WERI-Rb-1 (cell line): Measurements from ENCODE around the gene TMEM204.

Experiments
- DNase-seq: peaks from one replicate; pipeline ENCODE4 v3.0.0-alpha.2; 2020
- H3K27ac ChIP-seq: fragments of 250-450 bp; sonication (Bioruptor Pico); 2 replicates; pipeline ENCODE4 v1.5.1; 2020; ENCODE audit warnings: mild to moderate bottlenecking, moderate library complexity
- H3K27me3 ChIP-seq: fragments of 250-450 bp; sonication (Bioruptor Pico); 2 replicates; pipeline ENCODE4 v1.5.1; 2021; ENCODE audit warnings: mild to moderate bottlenecking, low read depth, moderate library complexity; ENCODE audit not compliant: insufficient read depth, severe bottlenecking
- H3K36me3 ChIP-seq: fragments of 250-450 bp; sonication (Bioruptor Pico); 2 replicates; pipeline ENCODE4 v1.5.1; 2020; ENCODE audit warnings: mild to moderate bottlenecking, moderate library complexity
- H3K4me3 ChIP-seq: 2 replicates; pipeline ENCODE4 v1.5.1; 2011; ENCODE audit warnings: low read depth, mild to moderate bottlenecking, control low read depth, low read length
- H3K9me3 ChIP-seq: fragments of 250-450 bp; sonication (Bioruptor Pico); 2 replicates; pipeline ENCODE4 v1.5.1; 2021; ENCODE audit warnings: mild to moderate bottlenecking, moderate library complexity; ENCODE audit not compliant: severe bottlenecking
- CTCF ChIP-seq: IDR thresholded peaks from 2 replicates; pipeline ENCODE4 v1.5.1; 2011; ENCODE audit warnings: low read depth, mild to moderate bottlenecking, control low read depth, inconsistent platforms, low read length

The TMEM204 gene

DNA sequence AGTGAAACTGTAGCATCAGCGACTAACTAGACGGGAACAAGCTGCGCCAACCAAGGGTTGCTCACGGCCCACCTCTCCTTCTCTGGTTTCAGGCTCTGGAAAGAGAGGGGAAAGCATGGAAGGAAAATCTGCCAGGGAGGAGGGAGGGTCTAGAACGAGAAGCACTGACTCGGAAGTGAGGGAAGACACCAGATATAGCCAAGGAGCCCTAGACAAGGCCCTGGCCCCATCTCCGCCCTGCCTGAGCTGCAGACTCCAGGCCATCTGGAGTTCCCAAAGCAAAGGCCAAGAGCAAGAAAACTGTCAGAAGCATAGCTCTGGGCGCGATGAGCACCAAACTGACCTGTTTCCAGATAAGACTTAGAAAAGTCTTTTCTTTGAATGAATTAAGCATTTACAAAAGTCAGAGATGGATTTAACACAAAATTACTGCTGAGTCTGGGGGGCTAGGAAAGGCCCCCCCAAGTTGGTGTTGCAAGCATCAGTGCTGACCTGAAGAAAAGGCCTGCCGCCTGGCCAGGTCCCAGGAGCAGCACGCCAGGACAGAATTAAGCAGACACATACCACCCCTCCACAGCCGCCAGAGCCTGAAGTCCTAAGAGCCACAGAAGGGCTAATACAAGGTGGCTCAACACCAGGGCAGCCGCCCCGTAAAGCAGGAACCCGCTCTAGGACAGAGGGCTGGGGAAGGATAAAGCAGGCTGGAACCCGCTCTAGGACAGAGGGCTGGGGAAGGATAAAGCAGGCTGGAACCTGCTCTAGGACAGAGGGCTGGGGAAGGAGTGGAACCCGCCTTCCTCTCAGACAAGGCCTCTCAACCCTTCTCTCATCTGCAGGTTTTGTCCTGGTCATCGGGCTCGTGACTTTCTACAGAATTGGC lies 20.7 kb downstream of the TMEM204 start:
- Histone ChIP-seq H3K9me3 (no peaks in the 10 kb centered on the region), H3K27ac (no peak overlapping the region), H3K4me3 (no peak overlapping the region), H3K36me3 (peaks cover 33% of the 10 kb centered on the region), H3K27me3 (no peaks in the 10 kb centered on the region)
- TF ChIP-seq CTCF: no peak
- DNase-seq: no peak

DNA sequence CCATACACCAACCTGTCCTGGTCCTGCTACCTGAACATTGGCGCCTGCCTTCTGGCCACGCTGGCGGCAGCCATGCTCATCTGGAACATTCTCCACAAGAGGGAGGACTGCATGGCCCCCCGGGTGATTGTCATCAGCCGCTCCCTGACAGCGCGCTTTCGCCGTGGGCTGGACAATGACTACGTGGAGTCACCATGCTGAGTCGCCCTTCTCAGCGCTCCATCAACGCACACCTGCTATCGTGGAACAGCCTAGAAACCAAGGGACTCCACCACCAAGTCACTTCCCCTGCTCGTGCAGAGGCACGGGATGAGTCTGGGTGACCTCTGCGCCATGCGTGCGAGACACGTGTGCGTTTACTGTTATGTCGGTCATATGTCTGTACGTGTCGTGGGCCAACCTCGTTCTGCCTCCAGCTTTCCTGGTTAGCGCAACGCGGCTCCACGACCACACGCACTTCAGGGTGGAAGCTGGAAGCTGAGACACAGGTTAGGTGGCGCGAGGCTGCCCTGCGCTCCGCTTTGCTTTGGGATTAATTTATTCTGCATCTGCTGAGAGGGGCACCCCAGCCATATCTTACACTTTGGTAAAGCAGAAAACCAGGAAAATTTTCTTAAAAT lies 21.5 kb downstream of the TMEM204 start:
- TF ChIP-seq CTCF: no peak
- no peak overlapping the region for H3K4me3 ChIP-seq
- DNase-seq: no peak
- no peaks in the 10 kb centered on the region for H3K27me3 ChIP-seq
- H3K9me3 ChIP-seq: no peaks in the 10 kb centered on the region
- no peak overlapping the region for H3K27ac ChIP-seq
- H3K36me3 ChIP-seq: peaks cover 36% of the 10 kb centered on the region

DNA sequence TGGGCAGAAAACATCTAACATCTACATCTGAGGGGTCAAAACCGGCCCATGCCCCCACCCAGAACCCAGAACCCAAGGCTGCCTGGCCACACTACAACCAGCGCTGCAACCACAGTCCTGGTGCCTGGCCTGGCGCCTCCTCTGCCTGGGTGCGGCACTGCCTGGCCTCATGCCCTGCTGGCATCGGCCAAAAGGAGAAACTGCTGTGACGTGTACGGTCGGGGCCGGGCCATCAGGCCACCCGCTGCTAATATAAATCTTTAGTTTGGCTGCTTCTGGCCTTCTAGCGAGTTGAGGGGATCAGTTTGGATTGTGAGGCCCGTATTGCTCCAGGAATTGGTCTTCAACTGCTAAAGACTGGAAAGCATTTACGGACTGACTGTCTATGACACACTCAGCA lies 22.8 kb downstream of the TMEM204 start:
- no peak for DNase-seq
- H3K36me3 ChIP-seq: peaks cover 50% of the 10 kb centered on the region
- no peaks in the 10 kb centered on the region for H3K27me3 ChIP-seq
- TF ChIP-seq CTCF: 0 out of 2 replicates have a peak, but pooled peaks have one; percentile 3
- no peak overlapping the region for H3K27ac ChIP-seq
- no peaks in the 10 kb centered on the region for H3K9me3 ChIP-seq
- H3K4me3 ChIP-seq: no peak overlapping the region

DNA sequence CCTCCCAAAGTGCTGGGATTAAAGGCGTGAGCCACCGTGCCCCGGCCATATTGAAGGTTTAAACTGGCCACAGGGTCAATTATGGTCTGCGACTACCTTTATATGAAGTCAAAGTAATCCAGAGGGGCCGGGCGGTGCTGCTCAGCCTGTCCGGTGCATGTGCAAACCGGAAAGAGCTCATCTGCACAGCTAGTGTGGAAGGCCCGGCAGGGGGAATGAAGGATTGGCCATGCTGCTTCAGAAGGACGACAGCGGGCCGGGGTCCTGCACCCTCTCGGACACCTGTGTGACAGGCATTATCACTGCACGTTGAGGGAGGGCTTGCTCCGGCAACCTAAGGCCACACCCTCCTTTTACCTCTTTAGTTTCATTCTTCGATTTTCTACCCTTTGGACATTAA lies 23.6 kb downstream of the TMEM204 start:
- DNase-seq: no peak

GRCh38 chr16:1557576-1557975 lies 24.1 kb downstream of the TMEM204 start:
- no peak for TF ChIP-seq CTCF
- Histone ChIP-seq H3K36me3 (peaks cover 55% of the 10 kb centered on the region), H3K27me3 (no peaks in the 10 kb centered on the region), H3K4me3 (no peak overlapping the region), H3K9me3 (no peaks in the 10 kb centered on the region), H3K27ac (no peak overlapping the region)
- DNase-seq: no peak

More for the DNA sequence above, 23.6 kb downstream of the TMEM204 start:
- Histone ChIP-seq H3K27ac (no peak overlapping the region), H3K36me3 (peaks cover 55% of the 10 kb centered on the region), H3K9me3 (no peaks in the 10 kb centered on the region), H3K27me3 (no peaks in the 10 kb centered on the region), H3K4me3 (no peak overlapping the region)
- TF ChIP-seq CTCF: no peak
